HG02571 (cell line): Measurements from ENCODE around the gene PDE3A.

Experiments used
- ATAC-seq: cut with Tn5 transposase; IDR thresholded peaks from one replicate; pipeline ENCODE4 v1.9.1; 2021; ENCODE audit warnings: mild to moderate bottlenecking, moderate library complexity; ENCODE audit not compliant: unreplicated experiment

Gene PDE3A

GRCh38 chr12:20453756-20454310 lies 85.5 kb downstream of the PDE3A start:
- ATAC-seq, result no peak

DNA sequence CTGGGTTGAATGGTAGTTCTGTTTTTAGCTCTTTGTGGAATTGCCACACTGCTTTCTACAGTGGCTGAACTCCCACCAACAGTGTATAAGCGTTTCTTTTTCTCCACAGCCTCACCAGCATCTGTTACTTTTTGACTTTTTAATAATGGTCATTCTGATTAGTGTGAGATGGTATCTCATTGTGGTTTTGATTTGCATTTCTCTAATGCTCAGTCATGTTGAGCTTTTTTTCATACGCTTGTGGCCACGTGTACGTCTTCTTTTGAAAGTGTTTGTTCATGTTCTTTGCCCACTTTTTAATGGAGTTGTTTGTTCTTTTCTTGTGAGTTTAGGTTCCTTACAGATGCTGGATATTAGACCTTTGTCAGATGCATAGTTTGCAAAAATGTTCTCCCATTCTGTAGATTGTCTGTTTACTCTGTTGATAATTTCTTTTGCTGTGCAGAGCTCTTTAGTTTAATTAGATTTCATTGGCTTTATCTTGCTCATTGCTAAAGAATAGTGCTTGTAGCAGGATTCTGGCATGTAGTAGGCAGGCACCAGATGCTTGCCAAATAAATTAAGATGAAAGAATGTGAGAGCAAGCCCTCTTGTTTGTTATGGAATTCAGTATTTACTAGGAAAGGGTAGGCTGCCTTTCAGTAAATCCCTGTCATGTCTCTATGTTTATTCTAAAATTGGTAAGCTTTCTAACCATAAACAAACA lies 86.8 kb downstream of the PDE3A start:
- ATAC-seq, result no peak

DNA sequence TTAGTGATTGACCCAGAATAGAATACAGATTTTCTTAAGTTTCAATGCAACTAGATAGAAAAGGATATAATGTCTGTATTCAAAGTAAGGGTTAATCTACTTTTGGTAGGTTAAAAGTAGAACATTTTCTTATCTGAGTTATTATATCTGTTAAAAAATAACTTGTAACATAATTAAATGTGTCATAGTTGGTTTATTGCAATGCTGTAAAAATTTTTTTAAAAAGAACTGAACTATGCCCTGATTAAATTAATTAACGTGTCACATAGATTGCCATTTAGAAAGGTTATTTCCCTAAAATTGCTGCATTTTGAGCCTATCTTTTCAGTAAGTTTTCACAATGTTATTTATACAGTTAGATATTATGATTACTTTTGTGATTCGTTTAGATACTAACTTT lies 89.2 kb downstream of the PDE3A start:
- no peak for ATAC-seq

DNA sequence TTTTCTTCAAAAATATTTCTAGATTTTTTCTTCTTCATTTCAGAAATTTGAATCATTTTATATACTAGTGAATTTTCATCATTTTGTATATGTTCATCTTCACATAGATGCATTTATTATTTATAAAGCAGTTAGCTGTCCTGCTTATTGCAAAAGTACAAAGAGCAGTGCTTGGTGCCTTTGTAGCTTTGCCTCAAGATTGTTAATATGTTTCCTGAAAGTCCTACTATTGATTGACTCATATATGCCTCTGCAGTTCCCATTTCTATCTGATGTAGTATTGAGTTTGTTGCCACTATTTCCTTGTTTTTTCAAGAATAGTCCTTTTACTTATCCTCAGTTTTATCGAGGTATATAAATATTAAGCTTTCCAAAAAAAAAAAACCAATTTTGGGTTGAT lies 89.7 kb downstream of the PDE3A start:
- no peak for ATAC-seq

DNA sequence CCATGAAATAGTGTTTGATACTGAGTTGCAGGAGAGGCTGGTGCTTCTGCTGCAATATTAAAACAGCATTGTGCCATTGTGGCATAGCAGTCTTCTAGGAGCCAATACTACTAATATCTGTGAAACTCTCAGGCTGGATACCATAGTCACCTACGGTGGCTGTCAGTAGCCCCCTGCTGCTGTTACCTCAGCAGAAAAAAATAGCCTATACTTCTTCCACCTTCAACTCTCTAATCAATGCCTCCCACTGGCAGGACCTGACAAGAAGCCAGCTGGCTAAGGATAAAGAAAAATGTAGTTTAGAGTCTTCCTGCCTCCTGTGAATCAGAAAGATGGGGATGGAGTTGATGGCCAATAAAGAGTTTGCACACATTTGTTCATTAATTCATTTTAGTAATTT lies 91.6 kb downstream of the PDE3A start:
- ATAC-seq, result no peak

DNA sequence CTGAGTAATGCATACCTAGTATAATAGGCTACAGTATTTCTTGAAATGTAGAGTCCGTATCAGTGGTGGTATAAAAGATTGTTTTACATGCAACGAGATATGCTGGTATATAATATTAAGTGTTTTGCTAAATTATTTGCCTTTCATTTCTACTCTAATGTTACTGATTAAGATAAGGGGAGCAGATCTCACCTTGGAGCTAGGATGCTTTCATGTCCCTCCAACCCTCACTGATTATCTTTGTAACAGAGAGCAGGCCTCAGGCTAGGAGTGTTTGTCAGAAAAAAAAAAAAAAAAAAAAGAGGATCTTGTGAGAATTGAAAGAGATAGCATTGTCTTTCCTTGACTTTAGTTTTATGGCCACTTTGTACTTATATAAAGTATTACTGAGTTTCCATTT lies 92.6 kb downstream of the PDE3A start:
- ATAC-seq, result no peak

DNA sequence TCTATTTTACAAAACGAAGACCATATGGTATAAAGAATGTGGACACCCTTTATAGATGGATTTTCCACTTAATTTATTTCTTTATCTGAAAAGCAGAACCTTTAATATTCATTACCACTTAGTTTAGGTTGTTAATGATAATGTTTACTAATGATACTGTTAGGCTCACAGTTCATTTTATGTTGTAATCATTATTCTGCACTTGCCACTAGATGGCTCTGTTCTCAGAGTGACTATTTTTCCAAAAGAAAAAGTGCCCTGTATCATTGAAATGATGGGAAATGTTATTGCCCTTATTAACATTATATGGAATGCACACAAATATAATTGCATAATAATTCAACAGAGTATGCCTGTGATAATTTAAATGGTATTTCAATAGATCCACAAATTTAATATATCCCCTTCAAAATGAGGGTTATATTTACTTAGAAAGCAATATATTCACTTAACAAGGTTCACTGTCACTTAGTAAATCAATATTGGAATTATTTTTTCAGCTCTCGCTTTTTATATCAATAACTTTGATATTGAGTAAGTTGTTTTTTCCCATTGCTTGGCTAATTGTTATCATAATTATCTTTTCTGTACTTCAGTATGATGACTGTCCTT lies 95.7 kb downstream of the PDE3A start:
- no peak for ATAC-seq

DNA sequence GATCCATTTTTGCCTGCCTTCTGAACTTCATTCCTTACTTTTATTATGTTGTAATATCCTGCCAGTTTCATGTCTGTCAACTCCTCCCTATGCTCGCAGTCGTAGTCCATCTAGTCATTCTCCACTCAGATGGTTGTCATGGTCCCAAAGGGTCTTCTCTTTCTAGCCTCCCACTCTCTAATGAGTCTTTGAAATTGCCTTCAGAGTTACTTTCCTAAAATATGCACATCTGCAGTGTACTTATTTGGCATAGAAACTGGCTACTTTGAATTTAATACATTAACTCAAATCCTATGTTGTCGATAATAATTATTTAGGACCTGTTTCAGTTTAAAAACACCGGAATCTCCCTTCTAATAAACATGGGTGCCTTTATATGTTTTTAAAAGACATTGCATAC lies 101.0 kb downstream of the PDE3A start:
- no peak for ATAC-seq

DNA sequence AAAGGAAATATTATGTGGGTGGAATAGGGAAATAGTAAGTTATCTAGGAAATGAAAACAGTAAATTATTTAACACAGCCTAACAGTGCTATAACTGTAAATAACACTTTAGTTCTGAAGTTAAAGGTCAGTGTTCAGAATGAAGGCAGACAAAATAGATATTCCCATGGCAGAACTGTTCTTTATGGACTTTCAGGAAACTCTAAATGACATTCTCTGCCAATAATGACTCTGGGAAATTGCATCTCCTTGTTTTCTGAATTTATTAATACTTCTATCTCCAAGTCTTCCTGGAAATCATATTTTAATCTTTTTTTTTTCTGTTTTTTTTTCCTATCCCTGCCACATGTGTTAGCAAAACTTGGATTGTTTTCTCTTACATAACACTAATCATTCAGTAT lies 101.4 kb downstream of the PDE3A start:
- no peak for ATAC-seq

GRCh38 chr12:20472102-20472782 lies 103.9 kb downstream of the PDE3A start:
- no peak for ATAC-seq

DNA sequence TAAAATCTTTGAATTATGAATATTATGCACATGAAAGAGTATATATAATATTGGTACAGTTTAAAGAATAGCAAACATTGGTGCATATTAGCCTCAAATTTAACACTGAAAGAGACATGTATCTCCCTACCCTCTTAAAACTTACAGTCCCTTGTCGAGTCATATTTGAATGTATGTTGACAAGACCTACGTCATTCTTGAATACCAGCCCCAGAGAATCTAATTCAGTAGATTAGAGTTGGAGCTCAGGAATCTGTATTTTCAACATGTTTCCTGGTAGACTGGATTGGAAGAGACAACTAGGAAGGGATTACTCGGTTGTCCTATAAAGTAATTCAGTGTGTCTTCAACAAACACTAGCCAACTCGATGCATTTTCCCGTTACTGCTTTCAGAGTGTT lies 104.8 kb downstream of the PDE3A start:
- ATAC-seq, result no peak

GRCh38 chr12:20474016-20474415 lies 105.7 kb downstream of the PDE3A start:
- no peak for ATAC-seq

GRCh38 chr12:20474443-20474842 lies 106.1 kb downstream of the PDE3A start:
- no peak for ATAC-seq

DNA sequence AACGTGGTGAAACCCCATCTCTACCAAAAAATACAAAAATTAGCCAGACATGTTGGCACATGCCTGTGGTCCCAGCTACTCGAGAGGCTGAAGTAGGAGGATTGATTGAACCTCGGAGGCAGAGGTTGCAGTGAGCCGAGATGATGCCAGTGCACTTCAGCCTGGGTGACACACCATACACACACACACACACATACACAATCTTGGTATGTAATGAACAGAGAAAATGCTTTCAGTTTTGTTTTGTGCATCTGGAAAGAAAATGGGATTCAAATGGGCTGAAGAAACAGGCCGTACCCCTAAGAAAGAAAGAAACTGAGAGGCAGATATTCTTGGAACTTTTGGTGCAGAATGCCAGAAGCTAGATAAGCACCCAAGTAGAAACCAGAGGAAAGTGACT lies 107.2 kb downstream of the PDE3A start:
- no peak for ATAC-seq

- no peak for ATAC-seq
These were observed 108.2 kb downstream of the PDE3A start for GRCh38 chr12:20476551-20476950.

GRCh38 chr12:20477255-20477654 lies 108.9 kb downstream of the PDE3A start:
- ATAC-seq, result no peak

GRCh38 chr12:20477672-20478071 lies 109.3 kb downstream of the PDE3A start:
- ATAC-seq, result no peak

- no peak for ATAC-seq
These were observed 114.2 kb downstream of the PDE3A start for GRCh38 chr12:20482491-20483054.

GRCh38 chr12:20483776-20484175 lies 115.4 kb downstream of the PDE3A start:
- ATAC-seq, result no peak

DNA sequence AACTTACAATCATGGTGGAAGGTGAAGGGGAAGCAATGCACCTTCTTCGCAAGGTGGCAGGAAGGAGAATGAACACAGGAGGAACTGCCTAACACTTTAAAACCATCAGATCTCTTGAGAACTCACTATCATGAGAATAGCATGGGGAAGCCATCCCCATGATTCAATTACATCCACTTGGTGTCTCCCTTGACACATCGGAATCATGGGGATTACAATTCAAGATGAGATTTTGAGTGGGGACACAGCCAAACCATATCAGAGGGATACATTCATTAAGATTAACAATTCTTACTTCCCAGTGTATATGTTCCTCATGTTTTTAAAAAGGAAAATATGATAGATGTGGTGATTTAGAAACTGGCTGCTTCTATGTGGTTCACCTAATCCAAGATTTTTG lies 117.9 kb downstream of the PDE3A start:
- no peak for ATAC-seq

DNA sequence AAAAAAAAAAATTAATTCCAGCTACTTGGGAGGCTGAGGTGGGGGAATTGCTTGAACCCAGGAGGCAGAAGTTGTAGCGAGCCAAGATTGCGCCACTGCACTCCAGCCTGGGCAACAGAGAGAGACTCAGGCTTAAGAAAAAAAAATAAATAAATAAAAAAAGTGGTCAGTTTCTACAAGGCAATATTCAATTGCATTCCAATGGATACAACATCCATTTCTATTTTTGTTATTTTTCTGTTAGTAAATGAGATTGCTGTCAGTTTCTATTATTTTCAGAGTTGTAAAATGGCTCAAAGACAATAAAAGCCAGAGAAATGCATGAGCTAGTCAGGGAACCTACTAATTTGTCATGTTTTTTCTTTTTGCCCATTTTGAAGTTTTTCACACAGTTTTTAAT lies 119.2 kb downstream of the PDE3A start:
- no peak for ATAC-seq

DNA sequence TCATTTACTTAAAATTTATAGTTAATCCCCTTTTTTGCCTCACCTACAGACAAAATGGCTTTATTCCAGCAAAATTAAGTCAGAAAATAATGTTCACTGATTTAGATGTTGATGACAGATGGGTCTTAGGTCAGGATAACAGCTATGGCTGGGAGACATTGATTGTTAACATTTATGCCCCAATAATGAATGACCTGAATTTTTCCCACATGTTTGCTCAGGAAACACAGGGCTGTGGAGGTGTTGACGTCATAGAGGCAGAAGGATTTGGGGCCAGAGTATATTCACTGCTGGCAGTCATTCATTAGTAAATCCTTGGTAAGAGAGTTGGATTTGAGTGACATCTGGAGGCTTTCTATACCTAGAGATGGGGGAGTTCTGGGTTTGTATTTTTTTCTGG lies 121.3 kb downstream of the PDE3A start:
- ATAC-seq, result no peak
